Measurements from ENCODE around the gene ANK2. TPM values are rescaled to one million over a fixed set of nuclear protein-coding genes. Genes with fewer than 3 reads are reported as not detected.

ANK2 gene
- total and polyA plus RNA-seq, 2 experiments from 2014 or later, result 49.4 to 190 TPM

DNA sequence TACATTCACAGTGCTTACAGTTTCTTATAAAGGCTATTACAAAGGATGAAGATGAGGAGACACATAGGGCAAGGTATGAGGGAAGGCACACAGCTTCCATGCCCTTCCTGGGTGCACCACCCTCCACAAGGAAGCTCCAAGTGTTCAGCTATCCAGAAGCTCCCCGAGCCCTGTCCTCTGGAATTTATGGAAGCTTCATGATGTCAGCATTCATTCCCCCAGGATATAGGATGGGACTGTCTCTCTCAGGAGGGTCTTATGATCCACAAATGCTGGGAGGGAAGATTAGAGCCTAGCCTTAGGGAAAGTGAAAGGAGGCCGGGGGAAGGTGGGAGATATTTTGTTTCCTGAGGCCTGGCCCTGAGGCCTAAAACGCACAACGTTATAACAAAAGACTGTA, 236.0 kb downstream of the ANK2 start:
- no peak overlapping the region for H3K27ac ChIP-seq
- H3K4me1 ChIP-seq (ENCODE audit: low read depth), result no peaks in the 10 kb centered on the region
- no peak for DNase-seq (ENCODE audit: low read depth in 1 of 2, low spot score in 1 of 2)
- H3K27me3 ChIP-seq, result no peaks in the 10 kb centered on the region
- H3K36me3 ChIP-seq, result peaks cover 19% of the 10 kb centered on the region
- no peaks in the 10 kb centered on the region for H3K9me3 ChIP-seq (ENCODE audit: low read depth)
- TF ChIP-seq, protein P1, sequence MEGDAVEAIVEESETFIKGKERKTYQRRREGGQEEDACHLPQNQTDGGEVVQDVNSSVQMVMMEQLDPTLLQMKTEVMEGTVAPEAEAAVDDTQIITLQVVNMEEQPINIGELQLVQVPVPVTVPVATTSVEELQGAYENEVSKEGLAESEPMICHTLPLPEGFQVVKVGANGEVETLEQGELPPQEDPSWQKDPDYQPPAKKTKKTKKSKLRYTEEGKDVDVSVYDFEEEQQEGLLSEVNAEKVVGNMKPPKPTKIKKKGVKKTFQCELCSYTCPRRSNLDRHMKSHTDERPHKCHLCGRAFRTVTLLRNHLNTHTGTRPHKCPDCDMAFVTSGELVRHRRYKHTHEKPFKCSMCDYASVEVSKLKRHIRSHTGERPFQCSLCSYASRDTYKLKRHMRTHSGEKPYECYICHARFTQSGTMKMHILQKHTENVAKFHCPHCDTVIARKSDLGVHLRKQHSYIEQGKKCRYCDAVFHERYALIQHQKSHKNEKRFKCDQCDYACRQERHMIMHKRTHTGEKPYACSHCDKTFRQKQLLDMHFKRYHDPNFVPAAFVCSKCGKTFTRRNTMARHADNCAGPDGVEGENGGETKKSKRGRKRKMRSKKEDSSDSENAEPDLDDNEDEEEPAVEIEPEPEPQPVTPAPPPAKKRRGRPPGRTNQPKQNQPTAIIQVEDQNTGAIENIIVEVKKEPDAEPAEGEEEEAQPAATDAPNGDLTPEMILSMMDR (IDR thresholded peaks at IDR 0.05; ENCODE audit: low read depth, low read length), result no peak
- H3K4me3 ChIP-seq, result no peak overlapping the region

DNA sequence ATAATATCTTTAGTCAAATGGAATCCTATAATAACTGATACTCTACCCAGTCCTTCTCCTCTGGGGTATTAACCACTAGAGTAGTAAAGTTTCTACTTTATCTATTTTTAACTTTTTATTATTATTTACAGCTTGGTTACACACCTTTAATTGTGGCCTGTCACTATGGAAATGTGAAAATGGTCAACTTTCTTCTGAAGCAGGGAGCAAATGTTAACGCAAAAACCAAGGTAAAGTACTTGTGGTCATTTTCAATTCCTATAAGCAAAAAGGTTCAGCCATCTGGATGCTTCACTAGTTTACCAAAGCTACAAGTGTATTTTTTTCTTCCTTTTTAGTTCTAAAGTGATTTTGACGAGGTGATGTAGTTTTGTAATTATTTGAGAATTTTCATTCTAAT, 238.8 kb downstream of the ANK2 start:
- Histone ChIP-seq H3K4me1 (ENCODE audit: low read depth) (no peaks in the 10 kb centered on the region), H3K27me3 (no peaks in the 10 kb centered on the region), H3K4me3 (no peak overlapping the region), H3K27ac (no peak overlapping the region), H3K9me3 (ENCODE audit: low read depth) (no peaks in the 10 kb centered on the region), H3K36me3 (peaks cover 17% of the 10 kb centered on the region)
- no peak for DNase-seq (ENCODE audit: low read depth in 1 of 2, low spot score in 1 of 2)
- TF ChIP-seq, protein P1 (IDR thresholded peaks at IDR 0.05; ENCODE audit: low read depth, low read length), result no peak

DNA sequence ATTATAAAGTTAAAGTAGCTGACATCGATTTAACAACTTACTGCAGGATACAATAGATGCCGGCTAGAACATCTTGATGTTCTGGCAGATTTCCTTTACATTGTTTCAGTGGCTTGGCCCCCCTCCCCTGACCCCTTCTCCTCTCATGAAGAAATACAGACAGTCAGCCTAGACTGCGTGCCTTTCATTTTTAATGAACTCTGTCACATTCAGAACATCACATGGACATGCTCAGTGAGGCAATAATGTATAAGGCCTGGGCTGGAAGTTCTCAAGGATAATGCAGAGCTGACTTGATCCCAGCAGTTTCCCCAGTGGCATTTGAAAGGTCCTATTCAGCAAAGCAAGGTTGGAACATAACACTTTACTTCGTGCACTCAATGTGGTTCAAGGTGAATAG, 239.2 kb downstream of the ANK2 start:
- TF ChIP-seq, protein P1 (IDR thresholded peaks at IDR 0.05; ENCODE audit: low read depth, low read length), result no peak
- H3K4me3 ChIP-seq, result no peak overlapping the region
- no peaks in the 10 kb centered on the region for H3K27me3 ChIP-seq
- peak in 1 of 2 donors; percentile 31 for DNase-seq (ENCODE audit: low read depth in 1 of 2, low spot score in 1 of 2)
- H3K27ac ChIP-seq, result no peak overlapping the region
- no peaks in the 10 kb centered on the region for H3K4me1 ChIP-seq (ENCODE audit: low read depth)
- peaks cover 17% of the 10 kb centered on the region for H3K36me3 ChIP-seq
- H3K9me3 ChIP-seq (ENCODE audit: low read depth), result no peaks in the 10 kb centered on the region

DNA sequence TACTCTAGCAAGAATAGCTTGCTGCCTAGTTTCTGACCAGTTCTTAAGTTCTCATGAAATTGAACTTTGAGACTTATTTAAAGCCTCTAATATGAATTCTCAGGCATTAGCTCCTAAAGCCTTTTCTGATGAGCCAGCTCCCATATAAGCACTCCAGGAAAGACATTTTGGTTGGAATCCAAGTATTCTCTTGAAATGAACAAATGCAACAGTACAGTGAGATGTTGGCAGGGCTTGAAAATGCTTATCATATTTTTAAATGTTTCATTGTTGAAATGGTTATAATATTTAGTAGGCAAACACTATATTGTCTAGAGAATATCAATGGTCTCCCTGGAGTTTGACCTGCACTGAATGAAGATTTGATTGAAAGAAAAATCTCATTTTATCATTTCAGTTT, 240.3 kb downstream of the ANK2 start:
- DNase-seq (ENCODE audit: low read depth in 1 of 2, low spot score in 1 of 2), result peak in 1 of 2 donors; percentile 70
- no peak overlapping the region for H3K4me3 ChIP-seq
- H3K36me3 ChIP-seq, result peaks cover 26% of the 10 kb centered on the region
- no peaks in the 10 kb centered on the region for H3K27me3 ChIP-seq
- no peaks in the 10 kb centered on the region for H3K9me3 ChIP-seq (ENCODE audit: low read depth)
- TF ChIP-seq, protein P1 (IDR thresholded peaks at IDR 0.05; ENCODE audit: low read depth, low read length), result no peak
- no peaks in the 10 kb centered on the region for H3K4me1 ChIP-seq (ENCODE audit: low read depth)
- no peak overlapping the region for H3K27ac ChIP-seq

DNA sequence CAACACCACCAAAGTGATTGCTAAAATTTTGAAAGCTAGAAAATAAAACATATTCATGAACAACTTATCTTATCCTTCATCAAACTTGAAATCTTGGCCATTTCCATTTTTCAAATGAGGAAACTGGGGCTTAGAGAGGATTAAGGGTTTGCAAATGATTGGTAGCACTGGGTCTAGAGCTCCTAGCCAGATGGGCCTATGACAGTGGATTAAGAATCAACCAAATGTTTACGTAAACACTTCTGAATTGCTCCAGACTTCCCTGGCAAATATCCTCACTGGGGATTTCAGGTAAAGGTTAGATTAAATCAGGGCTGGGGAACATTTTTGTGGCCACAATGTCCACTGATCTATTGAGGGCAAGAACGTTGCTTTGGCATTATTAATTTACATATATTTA, 241.2 kb downstream of the ANK2 start:
- TF ChIP-seq, protein P1 (IDR thresholded peaks at IDR 0.05; ENCODE audit: low read depth, low read length), result no peak
- Histone ChIP-seq H3K27me3 (no peaks in the 10 kb centered on the region), H3K4me1 (ENCODE audit: low read depth) (no peaks in the 10 kb centered on the region), H3K36me3 (peaks cover 29% of the 10 kb centered on the region), H3K4me3 (no peak overlapping the region), H3K27ac (no peak overlapping the region), H3K9me3 (ENCODE audit: low read depth) (no peaks in the 10 kb centered on the region)
- DNase-seq (ENCODE audit: low read depth in 1 of 2, low spot score in 1 of 2), result no peak
